ENCODE results near the gene HNRNPDL. TPM values are rescaled to one million over a fixed set of nuclear protein-coding genes. Genes with fewer than 3 reads are reported as not detected.

HNRNPDL gene
- total RNA-seq, 1 experiment from 2014 or later: 346 TPM

- TF ChIP-seq ARID4B (CRISPR knock-in tag; IDR thresholded peaks at IDR 0.05; ENCODE audit: borderline replicate concordance): no peak
- no peak for TF ChIP-seq ZNF416 (CRISPR knock-in tag; IDR thresholded peaks at IDR 0.05)
- TF ChIP-seq, protein P1, sequence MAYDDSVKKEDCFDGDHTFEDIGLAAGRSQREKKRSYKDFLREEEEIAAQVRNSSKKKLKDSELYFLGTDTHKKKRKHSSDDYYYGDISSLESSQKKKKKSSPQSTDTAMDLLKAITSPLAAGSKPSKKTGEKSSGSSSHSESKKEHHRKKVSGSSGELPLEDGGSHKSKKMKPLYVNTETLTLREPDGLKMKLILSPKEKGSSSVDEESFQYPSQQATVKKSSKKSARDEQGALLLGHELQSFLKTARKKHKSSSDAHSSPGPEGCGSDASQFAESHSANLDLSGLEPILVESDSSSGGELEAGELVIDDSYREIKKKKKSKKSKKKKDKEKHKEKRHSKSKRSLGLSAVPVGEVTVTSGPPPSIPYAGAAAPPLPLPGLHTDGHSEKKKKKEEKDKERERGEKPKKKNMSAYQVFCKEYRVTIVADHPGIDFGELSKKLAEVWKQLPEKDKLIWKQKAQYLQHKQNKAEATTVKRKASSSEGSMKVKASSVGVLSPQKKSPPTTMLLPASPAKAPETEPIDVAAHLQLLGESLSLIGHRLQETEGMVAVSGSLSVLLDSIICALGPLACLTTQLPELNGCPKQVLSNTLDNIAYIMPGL (CRISPR knock-in tag; IDR thresholded peaks at IDR 0.05): no peak
- TF ChIP-seq, protein P2, sequence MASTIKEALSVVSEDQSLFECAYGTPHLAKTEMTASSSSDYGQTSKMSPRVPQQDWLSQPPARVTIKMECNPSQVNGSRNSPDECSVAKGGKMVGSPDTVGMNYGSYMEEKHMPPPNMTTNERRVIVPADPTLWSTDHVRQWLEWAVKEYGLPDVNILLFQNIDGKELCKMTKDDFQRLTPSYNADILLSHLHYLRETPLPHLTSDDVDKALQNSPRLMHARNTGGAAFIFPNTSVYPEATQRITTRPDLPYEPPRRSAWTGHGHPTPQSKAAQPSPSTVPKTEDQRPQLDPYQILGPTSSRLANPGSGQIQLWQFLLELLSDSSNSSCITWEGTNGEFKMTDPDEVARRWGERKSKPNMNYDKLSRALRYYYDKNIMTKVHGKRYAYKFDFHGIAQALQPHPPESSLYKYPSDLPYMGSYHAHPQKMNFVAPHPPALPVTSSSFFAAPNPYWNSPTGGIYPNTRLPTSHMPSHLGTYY (CRISPR knock-in tag; IDR thresholded peaks at IDR 0.05): no peak
- no peak for TF ChIP-seq ZNF263 (CRISPR knock-in tag; IDR thresholded peaks at IDR 0.05; ENCODE audit: low read depth)
Measured at GRCh38 chr4:82381661-82382296, 48.5 kb downstream of the HNRNPDL start (continued).

GRCh38 chr4:82381235-82381634 lies 49.0 kb downstream of the HNRNPDL start:
- peaks cover 20% of the 10 kb centered on the region for H3K9me3 Mint-ChIP-seq
- H3K27ac Mint-ChIP-seq: no peak overlapping the region; the same call in 1 of the 2 replicates
- H3K27me3 Mint-ChIP-seq (ENCODE audit: low read depth): peaks cover 6% of the 10 kb centered on the region
- H3K4me3 Mint-ChIP-seq: no peak overlapping the region
- ChIA-PET POLR2A (interaction anchor here (0.5 to 1.9 kb wide), 3 partner anchors 25 to 48 kb away, joined by 4 to 10 read pairs (median 4); no protein-coding TSS in a partner anchor), CTCF (interaction anchor here (0.8 to 1.1 kb wide), 2 partner anchors 8 to 48 kb away, joined by 3 to 6 read pairs; no protein-coding TSS in a partner anchor)
- ATAC-seq (peak; percentile 74), DNase-seq (ENCODE audit: low spot score) (no peak)
- H3K4me1 Mint-ChIP-seq: peaks cover 4% of the 10 kb centered on the region
- H3K36me3 Mint-ChIP-seq: peaks cover 17% of the 10 kb centered on the region
- TF ChIP-seq, protein P3, sequence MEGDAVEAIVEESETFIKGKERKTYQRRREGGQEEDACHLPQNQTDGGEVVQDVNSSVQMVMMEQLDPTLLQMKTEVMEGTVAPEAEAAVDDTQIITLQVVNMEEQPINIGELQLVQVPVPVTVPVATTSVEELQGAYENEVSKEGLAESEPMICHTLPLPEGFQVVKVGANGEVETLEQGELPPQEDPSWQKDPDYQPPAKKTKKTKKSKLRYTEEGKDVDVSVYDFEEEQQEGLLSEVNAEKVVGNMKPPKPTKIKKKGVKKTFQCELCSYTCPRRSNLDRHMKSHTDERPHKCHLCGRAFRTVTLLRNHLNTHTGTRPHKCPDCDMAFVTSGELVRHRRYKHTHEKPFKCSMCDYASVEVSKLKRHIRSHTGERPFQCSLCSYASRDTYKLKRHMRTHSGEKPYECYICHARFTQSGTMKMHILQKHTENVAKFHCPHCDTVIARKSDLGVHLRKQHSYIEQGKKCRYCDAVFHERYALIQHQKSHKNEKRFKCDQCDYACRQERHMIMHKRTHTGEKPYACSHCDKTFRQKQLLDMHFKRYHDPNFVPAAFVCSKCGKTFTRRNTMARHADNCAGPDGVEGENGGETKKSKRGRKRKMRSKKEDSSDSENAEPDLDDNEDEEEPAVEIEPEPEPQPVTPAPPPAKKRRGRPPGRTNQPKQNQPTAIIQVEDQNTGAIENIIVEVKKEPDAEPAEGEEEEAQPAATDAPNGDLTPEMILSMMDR (IDR thresholded peaks at IDR 0.05): no peak
- TF ChIP-seq, protein P2 (CRISPR knock-in tag; IDR thresholded peaks at IDR 0.05): no peak
- TF ChIP-seq NFATC4 (CRISPR knock-in tag; IDR thresholded peaks at IDR 0.05) (no peak), ARID4B (CRISPR knock-in tag; IDR thresholded peaks at IDR 0.05; ENCODE audit: borderline replicate concordance) (no peak), ZNF396 (CRISPR knock-in tag; IDR thresholded peaks at IDR 0.05; ENCODE audit: borderline replicate concordance) (no peak), JAZF1 (CRISPR knock-in tag; IDR thresholded peaks at IDR 0.05) (no peak)
- TF ChIP-seq, protein P4, sequence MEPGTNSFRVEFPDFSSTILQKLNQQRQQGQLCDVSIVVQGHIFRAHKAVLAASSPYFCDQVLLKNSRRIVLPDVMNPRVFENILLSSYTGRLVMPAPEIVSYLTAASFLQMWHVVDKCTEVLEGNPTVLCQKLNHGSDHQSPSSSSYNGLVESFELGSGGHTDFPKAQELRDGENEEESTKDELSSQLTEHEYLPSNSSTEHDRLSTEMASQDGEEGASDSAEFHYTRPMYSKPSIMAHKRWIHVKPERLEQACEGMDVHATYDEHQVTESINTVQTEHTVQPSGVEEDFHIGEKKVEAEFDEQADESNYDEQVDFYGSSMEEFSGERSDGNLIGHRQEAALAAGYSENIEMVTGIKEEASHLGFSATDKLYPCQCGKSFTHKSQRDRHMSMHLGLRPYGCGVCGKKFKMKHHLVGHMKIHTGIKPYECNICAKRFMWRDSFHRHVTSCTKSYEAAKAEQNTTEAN (CRISPR knock-in tag; IDR thresholded peaks at IDR 0.05): no peak
- TF ChIP-seq, protein P5, sequence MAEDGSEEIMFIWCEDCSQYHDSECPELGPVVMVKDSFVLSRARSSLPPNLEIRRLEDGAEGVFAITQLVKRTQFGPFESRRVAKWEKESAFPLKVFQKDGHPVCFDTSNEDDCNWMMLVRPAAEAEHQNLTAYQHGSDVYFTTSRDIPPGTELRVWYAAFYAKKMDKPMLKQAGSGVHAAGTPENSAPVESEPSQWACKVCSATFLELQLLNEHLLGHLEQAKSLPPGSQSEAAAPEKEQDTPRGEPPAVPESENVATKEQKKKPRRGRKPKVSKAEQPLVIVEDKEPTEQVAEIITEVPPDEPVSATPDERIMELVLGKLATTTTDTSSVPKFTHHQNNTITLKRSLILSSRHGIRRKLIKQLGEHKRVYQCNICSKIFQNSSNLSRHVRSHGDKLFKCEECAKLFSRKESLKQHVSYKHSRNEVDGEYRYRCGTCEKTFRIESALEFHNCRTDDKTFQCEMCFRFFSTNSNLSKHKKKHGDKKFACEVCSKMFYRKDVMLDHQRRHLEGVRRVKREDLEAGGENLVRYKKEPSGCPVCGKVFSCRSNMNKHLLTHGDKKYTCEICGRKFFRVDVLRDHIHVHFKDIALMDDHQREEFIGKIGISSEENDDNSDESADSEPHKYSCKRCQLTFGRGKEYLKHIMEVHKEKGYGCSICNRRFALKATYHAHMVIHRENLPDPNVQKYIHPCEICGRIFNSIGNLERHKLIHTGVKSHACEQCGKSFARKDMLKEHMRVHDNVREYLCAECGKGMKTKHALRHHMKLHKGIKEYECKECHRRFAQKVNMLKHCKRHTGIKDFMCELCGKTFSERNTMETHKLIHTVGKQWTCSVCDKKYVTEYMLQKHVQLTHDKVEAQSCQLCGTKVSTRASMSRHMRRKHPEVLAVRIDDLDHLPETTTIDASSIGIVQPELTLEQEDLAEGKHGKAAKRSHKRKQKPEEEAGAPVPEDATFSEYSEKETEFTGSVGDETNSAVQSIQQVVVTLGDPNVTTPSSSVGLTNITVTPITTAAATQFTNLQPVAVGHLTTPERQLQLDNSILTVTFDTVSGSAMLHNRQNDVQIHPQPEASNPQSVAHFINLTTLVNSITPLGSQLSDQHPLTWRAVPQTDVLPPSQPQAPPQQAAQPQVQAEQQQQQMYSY (CRISPR knock-in tag; IDR thresholded peaks at IDR 0.05): no peak
- TF ChIP-seq, protein P6, sequence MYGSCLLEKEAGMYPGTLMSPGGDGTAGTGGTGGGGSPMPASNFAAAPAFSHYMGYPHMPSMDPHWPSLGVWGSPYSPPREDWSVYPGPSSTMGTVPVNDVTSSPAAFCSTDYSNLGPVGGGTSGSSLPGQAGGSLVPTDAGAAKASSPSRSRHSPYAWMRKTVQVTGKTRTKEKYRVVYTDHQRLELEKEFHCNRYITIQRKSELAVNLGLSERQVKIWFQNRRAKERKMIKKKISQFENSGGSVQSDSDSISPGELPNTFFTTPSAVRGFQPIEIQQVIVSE (CRISPR knock-in tag; IDR thresholded peaks at IDR 0.05; ENCODE audit: borderline replicate concordance): no peak

Data from WTC11 (cell line).